CD4-positive, alpha-beta T cell treated with Interleukin-4 for 4 hours (primary cell): Measurements from ENCODE around the gene NKX2-1.

ENCODE experiments used
- DNase-seq: peaks from one replicate; pipeline ENCODE4 v3.0.0-alpha.2; 2020

The NKX2-1 gene

GRCh38 chr14:36517242-36518030, 2.6 kb downstream of the NKX2-1 start:
- DNase-seq: no peak

- no peak for DNase-seq
Measured at GRCh38 chr14:36516719-36517241, 3.3 kb downstream of the NKX2-1 start.

GRCh38 chr14:36515896-36516718, 3.9 kb downstream of the NKX2-1 start:
- no peak for DNase-seq

GRCh38 chr14:36515105-36515593, 4.9 kb downstream of the NKX2-1 start:
- no peak for DNase-seq

- DNase-seq: no peak
Measured at GRCh38 chr14:36514278-36515104, 5.5 kb downstream of the NKX2-1 start.

- no peak for DNase-seq
Measured at GRCh38 chr14:36513451-36514277, 6.4 kb downstream of the NKX2-1 start.

- DNase-seq: no peak
Measured at GRCh38 chr14:36513012-36513420, 7.0 kb downstream of the NKX2-1 start.

- no peak for DNase-seq
Measured at GRCh38 chr14:36512585-36513003, 7.4 kb downstream of the NKX2-1 start.

GRCh38 chr14:36511981-36512584, 7.9 kb downstream of the NKX2-1 start:
- no peak for DNase-seq

GRCh38 chr14:36510874-36511273, 9.2 kb downstream of the NKX2-1 start:
- no peak for DNase-seq

- no peak for DNase-seq
Measured at GRCh38 chr14:36510078-36510799, 9.8 kb downstream of the NKX2-1 start.

GRCh38 chr14:36509069-36509917, 10.7 kb downstream of the NKX2-1 start:
- DNase-seq: no peak

- DNase-seq: no peak
Measured at GRCh38 chr14:36508418-36509068, 11.5 kb downstream of the NKX2-1 start.

GRCh38 chr14:36507847-36508417, 12.1 kb downstream of the NKX2-1 start:
- DNase-seq: no peak

GRCh38 chr14:36506732-36507614, 13.1 kb downstream of the NKX2-1 start:
- no peak for DNase-seq

- DNase-seq: no peak
Measured at GRCh38 chr14:36505892-36506731, 13.9 kb downstream of the NKX2-1 start.
